Stomach (tissue), 4 donors: ENCODE data around the gene POR.

Experiments
- CTCF ChIP-seq, 7 experiments: fragments of 450-650 bp in 4 of 7; fragments of 200-600 bp in 3 of 7; sonication (generic) in 3 of 7; IDR thresholded peaks; one replicate each; pipeline ENCODE4 v1.5.1; 2016 to 2019; ENCODE audit warnings: antibody characterized with exemption in 7 of 7, control low read depth in 2 of 7, mild to moderate bottlenecking in 1 of 7
- EP300 ChIP-seq: sonication (generic); formaldehyde crosslinking; IDR thresholded peaks from one replicate; pipeline ENCODE4 v1.6.1; 2017; ENCODE audit warnings: antibody characterized with exemption
- POLR2A ChIP-seq, 4 donors: fragments of 450-650 bp; IDR thresholded peaks; one replicate each; pipeline ENCODE4 v1.6.1; 2016; ENCODE audit warnings: antibody characterized with exemption in 4 of 4, control low read depth in 2 of 4, mild to moderate bottlenecking in 1 of 4, moderate library complexity in 1 of 4
- POLR2AphosphoS5 ChIP-seq, 3 donors: sonication (generic); formaldehyde crosslinking; IDR thresholded peaks; one replicate each; pipeline ENCODE4 v1.6.1; 2016; ENCODE audit warnings: antibody characterized with exemption in 3 of 3

DNA sequence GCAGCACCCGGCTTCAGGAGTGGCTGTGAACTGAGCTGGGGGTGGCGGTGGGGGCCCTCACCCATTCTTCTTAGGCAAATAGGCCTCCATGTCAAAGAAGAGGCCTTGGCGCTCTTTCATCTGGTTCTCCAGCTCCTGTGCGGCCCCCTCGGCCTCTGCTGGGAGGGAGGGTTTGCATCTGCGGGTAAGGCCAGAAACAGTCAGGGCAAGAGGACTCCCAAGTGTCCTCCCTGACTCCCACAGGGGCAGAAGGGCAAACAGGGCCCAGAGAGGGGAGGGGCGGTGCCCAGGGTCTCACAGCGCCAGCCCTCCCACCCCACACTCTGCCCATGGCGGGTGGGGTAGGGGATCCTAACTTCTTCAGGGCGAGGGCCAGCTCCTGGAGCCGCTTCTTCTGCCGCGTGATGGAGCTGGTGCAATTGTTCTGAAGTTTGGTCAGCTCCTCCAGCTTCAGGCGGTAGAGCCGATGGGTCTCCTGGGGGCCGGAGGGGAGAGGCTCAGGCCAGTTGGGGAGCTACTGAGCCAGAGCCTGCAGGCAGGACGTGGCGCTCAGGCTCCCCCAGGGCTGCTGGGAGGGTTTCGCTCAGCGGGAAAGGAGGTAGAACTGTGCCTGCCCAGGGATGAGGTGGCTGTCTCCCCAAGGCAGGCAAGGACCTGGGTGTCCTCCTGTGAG, 77.3 kb downstream of the POR start:
- no peak for TF ChIP-seq POLR2A (IDR thresholded peaks at IDR 0.05)
- no peak for TF ChIP-seq CTCF (IDR thresholded peaks at IDR 0.05)
- no peak for TF ChIP-seq EP300
- TF ChIP-seq POLR2AphosphoS5 (IDR thresholded peaks at IDR 0.05), result no peak
